HK-2 (cell line): ENCODE data around the gene PTPRN2.
"Not testable (repeated sequence)": the region's sequence is repeated elsewhere in the genome, so short reads cannot be mapped to it uniquely, and the experiment has no call there.

ENCODE experiments used
- DNase-seq: peaks from one replicate; pipeline ENCODE4 v3.0.0-alpha.2; 2018; ENCODE audit not compliant: unreplicated experiment

Gene PTPRN2

DNA sequence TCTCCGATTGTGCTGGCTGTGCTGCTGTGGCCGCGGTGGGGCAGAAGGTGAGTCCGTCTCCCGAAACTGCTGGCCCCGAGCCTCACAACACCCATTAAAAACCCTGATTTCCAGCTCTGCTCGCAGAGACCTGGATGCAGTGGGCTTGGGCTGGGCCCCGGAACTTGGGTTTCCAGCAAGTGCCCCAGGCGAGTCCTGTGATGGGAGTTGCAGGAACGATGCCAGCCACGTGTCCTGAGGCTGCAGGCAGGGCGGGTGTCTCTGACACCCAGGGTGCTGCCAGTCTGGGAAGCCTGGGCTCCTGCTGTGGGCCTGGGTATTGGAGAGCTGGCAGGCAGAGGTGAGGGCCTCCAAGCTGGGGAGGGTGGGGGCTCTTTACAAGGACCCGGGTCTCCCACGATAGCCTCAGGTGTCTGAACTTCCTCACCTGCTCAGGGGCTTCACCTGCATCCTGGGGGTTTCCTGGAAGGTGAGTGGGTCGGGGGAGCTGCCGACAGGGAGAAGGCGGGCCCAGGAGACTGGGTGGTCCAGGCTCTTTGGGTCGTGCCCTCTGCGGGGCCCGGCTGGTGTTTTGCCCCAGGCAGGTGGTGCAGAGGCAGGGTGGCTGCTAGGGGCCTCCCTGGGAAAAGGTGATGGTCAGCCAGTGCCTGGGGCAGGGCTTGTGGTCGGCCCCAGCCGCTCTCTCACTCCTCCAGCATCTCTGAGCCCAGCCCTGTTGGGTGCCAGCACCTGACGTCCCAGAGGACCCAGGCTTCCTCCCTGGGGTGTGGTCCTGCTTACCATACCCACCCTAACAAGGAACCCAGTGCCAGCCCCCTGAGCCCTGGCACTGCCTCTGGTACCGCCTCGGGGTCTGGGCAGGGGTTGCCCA, 1070.5 kb downstream of the PTPRN2 start:
- no peak for DNase-seq

DNA sequence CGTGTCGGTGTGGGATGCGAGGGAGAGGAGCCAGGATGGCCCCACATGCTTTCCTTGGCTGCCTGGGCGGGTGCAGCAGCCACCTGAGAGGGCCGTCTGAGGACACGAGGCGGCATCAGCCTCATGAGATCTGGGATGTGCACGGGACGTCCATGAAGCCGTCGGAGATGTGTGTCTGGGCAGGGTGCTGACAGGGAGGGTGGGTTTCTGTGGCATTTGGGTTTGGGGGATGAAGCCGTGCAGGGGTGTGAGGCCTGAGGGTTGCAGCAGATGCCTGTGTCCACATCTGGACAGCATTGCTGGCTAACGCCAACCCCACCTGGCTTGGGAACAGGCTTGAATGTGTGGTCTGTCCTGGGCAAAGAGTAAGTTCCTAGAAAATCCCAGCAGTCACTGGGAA, 1071.3 kb downstream of the PTPRN2 start:
- DNase-seq, result no peak

DNA sequence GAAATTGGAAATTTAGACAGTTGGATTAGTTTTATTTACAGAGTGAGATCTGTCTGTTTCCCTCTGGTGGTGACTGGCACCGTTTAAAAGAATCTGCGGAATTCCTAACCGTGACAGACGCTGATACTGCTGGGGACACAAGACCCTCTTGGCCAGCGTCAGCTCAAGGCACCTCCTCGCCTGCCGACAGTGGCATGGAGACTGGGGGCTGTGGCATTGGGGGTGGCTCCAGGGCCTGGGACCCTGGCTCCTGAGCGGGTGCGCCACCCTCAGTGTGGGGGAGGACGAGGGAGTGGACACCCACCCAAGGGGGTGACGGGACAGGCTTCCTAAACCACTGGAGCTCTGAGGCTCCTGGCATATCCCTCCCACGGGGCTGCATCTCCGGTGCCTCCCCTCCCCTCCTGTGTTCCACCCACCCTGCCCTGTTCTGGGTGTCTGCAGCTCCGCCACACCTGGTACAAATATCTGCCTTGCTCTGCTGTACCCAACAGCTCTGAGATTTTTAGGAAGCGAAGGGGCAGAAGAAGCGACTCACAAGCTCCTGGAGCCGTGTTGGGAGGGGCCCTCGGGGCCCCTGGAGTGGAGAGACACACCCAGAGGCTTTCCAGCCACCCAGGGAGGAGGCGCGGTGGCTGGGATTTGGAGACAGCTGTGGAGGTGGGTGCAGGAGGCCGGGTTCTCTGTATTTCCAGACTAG, 1072.1 kb downstream of the PTPRN2 start:
- no peak for DNase-seq

DNA sequence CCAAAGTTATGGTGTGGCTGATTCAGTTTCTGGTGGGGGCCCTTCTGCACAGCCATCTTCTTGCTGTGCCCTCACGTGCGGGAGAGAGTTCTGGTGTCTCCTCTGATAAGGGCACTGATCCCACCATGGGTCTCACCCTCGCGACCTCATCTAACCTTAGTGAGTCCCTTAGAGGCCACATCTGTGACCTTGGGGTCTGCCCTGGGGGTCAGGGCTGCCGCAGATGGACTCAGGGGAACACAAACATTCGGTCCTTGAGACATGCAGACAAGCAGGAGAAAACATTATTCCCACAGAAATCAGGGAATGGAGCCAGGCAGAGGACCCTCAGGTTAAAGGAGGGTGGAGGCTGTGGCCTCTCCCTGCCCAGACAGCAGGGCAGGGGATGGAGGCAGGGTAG, 1072.9 kb downstream of the PTPRN2 start:
- no peak for DNase-seq

DNA sequence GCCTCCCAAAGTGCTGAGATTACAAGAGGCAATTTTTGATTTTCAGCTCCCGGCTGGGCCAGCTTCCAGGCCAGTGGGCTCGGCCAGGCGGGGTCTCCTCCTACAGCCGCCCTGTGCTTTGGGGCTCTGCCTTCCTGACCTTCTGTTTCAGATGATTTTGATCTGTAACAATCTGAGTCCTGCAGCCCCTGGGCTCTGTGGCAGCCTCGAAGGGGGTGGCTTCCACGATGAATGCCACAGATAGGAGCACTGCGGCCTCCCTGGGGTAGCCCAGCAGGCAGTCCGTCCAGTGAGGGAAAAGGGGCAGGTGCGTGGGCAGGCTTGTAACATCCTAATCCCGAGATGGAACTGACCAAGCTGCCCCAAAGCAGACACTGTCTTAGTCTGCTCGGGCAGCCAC, 1073.3 kb downstream of the PTPRN2 start:
- no peak for DNase-seq

DNA sequence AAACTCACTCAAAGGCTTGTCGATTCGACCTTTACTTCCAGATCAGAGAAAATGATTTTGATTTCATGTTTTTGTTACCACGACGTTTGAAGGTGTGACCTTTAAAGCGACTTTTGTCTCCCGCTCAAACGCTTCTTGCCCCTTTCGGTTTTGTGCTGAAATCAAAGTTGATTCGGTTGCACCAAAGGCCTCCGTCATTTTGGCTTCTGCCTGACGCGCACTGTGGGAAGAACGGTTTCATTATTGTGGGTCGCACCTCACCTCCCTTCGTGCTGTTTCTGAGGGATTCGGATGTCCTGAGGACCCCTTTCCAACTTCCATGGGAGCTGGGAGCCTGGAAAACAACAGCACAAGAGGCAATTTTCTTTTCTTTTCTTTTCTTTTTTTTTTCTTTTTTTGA, 1073.9 kb downstream of the PTPRN2 start:
- DNase-seq, result no peak

DNA sequence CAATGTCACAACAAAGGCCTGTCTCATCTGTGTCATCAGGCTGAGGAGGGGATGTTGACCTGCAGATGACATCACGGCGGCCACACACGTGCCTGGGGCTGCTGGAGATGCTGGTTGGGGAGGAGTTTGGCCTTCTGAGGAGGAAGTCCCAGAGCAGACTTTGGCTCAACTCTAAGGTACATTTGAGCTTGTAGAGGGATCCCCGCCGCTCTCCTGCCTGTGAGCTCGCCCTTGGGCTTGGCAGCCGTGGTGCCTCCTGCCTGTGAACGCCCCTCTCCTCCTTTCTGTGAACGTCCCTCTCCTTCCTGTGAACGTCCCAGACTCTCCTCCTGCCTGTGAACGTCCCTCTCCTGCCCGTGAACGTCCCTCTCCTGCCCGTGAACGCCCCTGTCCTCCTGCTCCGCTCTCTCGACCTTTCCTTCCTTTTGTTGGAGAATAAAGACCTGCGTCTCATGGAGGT, 1074.4 kb downstream of the PTPRN2 start:
- DNase-seq, result no peak

DNA sequence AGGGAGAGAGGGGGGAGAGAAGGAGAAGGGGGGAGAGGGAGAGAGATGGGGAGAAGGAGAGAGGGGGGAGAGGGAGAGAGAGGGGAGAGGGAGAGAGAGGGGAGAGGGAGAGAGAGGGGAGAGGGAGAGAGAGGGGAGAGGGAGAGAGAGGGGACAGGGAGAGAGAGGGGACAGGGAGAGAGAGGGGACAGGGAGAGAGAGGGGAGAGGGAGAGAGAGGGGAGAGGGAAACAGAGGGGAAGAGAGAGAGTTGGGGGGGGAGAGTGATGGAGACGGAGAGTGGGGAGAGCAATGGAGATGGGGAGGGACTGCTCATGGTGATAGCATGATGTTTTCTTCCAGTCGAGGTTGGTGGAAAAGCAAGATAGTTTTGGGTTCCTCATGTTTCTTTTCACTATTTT, 1078.4 kb downstream of the PTPRN2 start:
- DNase-seq, result no peak

DNA sequence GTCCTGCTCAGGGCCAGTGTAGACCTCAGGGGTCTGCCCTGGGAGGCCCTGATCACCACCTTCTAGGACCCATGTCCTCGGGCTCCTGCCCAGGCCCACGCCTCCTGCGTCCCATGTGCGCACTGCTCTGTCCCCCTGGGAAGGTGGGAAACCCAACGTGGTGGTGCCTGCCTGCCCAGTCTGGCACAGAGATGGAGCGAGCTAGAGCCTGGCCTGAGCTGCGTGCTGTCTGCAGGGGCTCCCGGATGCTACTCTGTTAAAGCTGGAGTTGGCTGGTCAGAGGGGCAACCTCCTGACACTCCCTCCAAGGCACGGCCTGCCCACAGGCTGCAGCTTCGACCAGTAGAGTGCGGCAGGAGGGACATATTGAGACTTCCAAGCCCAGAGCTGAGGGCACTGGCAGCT, 1079.1 kb downstream of the PTPRN2 start:
- DNase-seq, result no peak

DNA sequence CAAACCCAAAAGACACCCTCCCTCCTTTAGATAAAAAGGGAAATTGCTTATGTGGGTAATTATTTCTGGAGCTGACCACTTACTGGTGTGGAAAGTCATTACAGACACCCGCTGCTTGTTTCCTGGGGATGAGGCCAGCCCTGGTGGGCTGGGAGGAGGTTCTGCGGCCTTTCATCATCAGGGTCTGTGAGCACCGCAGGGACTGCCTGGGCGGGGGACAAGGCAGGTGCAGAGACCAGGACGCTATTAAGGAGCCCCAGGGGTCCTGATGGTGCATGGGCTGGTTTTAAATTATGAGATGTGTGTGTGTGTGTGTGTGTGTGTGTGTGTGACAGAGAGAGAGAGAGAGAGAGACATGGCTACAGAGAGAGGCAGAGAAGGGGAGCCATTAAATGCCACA, 1079.6 kb downstream of the PTPRN2 start:
- DNase-seq, result no peak

DNA sequence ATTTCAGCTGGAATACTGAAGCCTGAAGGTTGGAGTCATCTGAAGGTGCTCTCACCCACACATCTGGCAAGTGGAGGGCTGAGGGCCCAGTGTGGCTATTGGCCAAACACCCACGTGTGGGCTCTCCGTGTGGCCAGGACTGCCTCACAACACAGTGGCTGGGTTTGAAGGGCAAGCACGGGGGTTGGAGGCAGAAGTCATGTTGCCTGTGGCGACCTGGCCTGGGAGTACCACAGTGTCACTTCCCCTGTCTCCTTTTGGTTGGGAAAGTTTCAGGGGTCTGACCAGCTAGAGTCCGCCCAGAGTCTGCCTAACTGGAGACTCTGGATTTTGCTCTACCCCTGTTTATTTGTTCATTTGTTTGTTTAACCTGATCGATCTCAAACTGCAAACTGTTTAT, 1081.4 kb downstream of the PTPRN2 start:
- DNase-seq, result no peak

DNA sequence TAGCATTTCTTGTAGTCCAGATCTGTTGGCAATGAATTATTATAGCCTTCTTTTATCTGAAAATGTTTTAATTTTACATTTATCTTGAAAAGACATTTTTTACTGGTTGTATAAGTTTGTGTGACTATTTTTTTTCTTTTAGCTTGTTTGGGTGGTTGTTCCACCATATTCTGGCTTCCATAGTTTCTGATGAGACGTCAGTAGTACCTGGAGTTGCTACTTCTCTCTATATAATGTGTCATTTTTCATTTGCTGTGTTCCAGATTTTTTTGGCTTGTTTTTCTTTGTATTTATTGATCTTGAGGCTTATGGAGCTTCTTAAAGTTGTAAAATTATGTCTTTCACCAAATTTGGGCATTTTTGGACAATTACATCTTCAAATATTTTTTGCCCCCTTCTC, 1082.0 kb downstream of the PTPRN2 start:
- no peak for DNase-seq

DNA sequence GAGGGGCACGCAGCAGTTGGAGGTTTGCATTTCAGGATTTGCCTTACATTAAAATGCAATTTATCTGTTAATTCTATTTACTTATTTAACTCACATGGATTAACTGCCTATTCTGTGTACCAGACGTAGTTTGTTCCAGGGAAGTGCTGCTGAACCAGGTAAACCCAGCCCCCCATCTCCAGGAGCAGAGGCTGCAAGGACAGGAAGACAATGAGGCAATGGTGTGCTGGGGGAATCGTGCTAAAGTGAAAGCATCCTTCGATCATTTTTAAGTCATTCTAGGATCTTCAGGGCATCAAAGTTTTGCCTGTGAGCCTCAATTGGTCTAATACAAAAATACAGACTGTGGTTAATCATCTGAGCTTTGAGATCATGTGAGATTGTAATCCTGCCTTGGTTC, 1084.4 kb downstream of the PTPRN2 start:
- no peak for DNase-seq

DNA sequence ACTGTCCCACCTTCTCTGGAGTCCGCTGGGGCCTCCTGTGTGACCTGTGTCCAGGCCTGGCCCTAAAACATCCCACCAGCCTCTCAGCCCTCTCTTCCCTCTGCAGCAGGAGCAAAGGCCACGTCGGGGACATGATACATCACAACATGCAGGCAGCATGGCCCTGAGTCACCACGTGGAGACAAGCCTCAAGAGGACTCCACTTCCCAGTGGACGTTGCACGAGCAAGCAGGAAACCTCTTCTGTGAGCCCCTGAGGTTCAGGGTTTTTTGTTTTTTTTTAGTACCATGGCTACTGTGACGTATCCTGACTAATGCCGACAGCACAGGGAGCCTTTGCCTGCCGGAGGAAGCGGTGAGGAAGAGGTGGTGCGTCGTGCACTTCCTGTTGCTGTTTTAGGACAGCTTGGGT, 1084.9 kb downstream of the PTPRN2 start:
- DNase-seq, result no peak

DNA sequence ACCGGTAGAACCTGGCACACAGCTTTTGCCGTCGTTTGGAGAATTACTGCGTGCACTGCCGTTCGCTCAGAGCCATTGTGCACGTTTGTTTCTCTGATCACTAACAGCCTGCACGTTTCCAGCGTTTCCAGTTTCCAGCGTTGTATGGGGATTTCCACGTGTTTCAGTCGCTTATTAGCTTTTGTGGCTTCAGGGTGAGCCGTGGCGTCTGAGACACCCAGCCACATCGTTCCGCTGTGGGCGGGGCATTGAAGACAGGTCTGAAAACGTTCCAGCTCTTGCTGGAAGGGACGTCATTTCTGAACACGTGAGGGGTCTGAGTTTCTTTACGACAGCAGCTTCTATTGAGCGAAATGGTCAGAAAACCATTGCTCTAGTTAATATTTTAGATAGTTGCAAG, 1086.0 kb downstream of the PTPRN2 start:
- no peak for DNase-seq

DNA sequence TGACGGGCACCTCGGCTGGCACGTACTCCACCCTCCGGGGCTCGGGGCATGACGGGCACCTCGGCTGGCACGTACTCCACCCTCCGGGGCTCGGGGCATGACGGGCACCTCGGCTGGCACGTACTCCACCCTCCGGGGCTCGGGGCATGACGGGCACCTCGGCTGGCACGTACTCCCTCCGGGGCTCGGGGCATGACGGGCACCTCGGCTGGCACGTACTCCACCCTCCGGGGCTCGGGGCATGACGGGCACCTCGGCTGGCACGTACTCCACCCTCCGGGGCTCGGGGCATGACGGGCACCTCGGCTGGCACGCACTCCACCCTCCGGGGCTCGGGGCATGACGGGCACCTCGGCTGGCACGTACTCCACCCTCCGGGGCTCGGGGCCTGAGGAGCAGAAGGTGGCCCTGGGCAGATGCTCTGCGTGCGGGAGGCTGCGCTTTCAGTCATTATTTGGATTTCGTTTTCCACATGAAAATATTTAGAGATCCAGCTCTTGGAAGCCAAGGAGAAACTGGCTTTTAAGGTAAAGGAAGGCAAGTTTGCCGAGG, 1086.6 kb downstream of the PTPRN2 start:
- DNase-seq, result not testable (repeated sequence)

DNA sequence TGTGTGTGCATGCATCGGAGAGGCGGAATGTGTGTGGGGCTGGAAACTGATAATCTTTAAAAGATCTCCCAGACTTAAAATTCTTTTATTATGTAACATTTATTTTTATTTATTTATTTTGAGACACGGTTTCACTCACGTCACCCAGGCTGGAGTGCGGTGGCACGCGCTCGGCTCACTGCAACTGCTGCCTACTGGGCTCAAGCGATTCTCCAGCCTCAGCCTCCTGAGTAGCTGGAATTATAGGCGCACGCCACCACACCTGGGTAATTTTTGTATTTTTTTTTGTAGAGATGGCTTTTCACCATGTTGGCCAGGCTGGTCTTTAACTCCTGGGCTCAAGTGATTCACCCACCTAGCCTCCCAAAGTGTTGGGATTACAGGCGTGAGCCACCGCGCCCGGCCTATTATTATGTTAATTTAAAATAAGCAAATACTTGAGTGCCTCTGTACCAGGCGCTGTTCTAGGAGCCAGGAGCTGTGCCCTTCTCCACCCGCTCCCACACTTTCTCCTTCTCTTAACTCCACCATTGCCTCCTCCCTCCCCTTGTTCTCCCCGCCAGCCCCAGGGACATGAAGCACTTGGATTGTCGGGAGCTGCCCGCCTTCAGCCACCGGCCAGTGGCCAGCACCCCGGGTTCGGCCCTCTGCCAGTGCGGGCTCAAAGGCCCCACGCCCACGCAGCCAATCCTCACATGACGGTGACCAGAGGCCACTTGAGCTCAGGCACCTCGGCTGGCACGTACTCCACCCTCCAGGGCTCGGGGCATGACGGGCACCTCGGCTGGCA, 1087.3 kb downstream of the PTPRN2 start:
- no peak for DNase-seq

DNA sequence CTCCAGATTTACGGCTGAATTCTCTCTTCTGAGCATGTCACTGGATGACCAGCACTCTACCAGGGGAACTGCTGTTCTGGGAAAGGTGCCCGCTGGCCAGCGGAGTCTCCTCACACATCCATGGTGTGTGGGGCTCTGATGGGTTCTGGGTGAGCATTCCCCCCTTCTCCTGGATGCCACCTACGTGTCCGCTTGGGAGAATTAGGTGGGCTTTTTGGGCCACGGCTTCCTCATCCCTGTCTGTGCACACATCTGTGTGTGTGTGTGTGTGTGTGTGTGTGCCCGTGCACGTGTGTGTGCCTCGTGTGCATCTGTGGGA, 1087.8 kb downstream of the PTPRN2 start:
- no peak for DNase-seq

DNA sequence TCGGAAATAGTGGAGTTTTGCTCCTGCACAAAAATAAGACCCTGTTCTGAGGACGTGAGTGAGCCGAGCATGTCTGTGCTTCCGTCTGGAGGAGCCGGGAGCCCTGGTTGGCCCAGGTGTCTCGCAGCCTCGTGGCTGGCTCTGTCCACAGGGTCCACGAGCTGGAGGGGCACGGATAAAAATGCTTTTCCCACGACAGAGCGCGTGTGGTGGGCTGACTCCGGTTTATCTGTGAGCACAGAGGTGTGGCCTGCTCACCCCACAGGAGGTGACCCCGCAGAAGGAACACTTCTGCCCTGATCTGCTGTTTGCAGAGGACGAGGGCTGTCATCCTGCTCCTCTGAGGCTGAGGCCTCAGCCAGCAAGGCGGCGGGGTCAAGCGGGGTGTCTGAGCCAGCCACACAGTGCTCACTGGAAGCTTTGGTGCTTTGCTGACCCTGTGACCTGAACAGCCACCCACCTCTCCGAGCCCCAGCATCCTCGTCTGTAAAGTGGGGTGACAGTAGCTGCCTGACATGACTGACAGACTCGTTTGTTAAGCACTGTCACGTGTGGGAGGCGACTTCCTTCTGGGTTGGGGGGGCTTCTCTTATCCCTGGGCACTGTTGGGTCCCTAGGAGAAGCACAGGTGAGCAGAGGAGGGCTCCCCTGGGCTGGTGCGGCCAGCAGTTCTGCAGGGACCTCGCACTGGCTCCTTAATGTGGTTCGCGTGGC, 1088.3 kb downstream of the PTPRN2 start:
- no peak for DNase-seq

DNA sequence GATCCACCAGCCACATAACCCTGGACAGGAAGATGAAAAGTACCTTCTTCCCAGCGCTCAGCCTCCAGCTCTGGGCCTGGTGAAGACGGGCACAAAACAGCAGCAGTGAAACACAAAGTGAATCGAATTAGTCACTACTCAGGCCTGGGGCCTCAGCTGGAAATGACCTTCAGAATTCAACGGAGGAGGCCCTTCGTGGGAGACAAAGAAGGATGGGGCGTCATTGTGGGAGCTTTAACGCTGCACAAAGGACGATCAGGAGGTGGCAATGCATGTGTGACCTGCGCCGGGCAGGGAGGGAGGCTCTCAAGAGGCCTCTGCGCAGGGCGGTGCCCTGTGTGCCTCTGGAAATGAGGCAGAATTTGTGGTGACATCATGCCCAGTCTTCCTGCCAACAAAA, 1089.0 kb downstream of the PTPRN2 start:
- DNase-seq, result no peak

DNA sequence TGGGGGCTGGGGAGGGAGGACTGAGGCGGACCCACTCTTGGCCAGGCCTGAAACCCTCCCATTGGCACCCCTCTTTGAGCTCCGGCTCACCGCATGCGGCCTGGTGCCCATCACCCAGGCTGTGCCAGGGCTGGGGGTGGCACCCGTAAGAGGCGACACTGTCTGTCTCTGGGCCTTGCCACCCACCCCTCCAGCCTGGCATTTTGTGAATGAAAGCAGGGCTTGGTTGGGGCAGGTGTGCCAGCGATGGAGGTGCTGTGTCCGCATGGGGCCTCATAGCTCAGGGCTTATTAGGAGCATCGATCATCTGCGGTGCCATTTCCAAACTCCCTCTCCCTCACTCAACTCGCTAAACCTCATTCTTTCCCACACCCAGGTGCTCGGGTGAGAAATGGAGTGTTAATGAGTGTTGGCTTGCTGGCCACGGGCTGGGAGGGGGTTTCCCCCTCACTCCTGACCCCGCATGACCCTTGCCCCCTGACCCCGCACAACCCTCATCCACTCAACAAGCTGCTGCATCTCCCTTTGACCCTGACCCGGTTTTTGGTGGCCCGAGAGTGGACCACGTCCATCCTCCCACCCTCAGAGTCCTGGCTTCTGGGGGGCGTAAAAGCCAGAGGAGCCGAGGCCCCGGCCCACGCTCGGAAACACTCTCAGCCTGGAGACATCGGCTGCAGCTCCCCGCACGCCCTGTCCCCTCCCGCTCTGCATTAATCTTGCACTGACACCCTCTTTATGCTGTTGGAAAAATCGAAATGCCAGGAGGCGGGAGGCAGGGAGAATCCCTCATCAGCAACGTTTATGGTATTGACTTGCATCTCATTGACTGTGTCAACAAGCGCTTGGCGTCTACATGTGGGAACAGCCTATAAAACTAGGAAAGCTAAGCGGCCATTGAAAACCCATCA, 1089.6 kb downstream of the PTPRN2 start:
- no peak for DNase-seq
